OCI-LY7 (cell line): ENCODE data around the gene PTPN18. TPM values are rescaled to one million over a fixed set of nuclear protein-coding genes. Genes with fewer than 3 reads are reported as not detected.

ENCODE experiments used
- BruUV-seq: library from RNA; stranded (reverse); fragments of 400-500 nt; replicated peaks from 2 replicates; lab custom pipeline; 2021; lab: Mats Ljungman, UMichigan
- CTCF ChIA-PET: fragments of 300-600 bp; sonication (Branson Sonifier 250); formaldehyde crosslinking; loops from one replicate; lab custom pipeline; 2022; ENCODE audit warnings: antibody characterized with exemption; ENCODE audit not compliant: unreplicated experiment; lab: Charles Lee
- POLR2A ChIA-PET: fragments of 300-600 bp; sonication (Branson Sonifier 250); formaldehyde crosslinking; loops from one replicate; lab custom pipeline; 2022; ENCODE audit warnings: antibody characterized with exemption; lab: Charles Lee
- DNase-seq: peaks from one replicate; pipeline ENCODE4 v3.0.0-alpha.2; 2015; ENCODE audit warnings: low spot score
- H2AFZ ChIP-seq: fragments of 200-600 bp; sonication (generic), shearing (Covaris generic); 2 replicates; pipeline ENCODE4 v1.6.1; 2014; ENCODE audit warnings: mild to moderate bottlenecking, antibody characterized with exemption, low read length, moderate library complexity
- H3K27ac ChIP-seq: fragments of 200-600 bp; sonication (generic); 2 replicates; pipeline ENCODE4 v1.5.1; 2014; ENCODE audit warnings: mixed run types, low read depth, mild to moderate bottlenecking, moderate library complexity, low read length, inconsistent platforms; ENCODE audit not compliant: poor library complexity, severe bottlenecking
- H3K36me3 ChIP-seq: fragments of 200-600 bp; sonication (generic); 2 replicates; pipeline ENCODE4 v1.6.1; 2014; ENCODE audit warnings: mild to moderate bottlenecking, antibody characterized with exemption, low read length, moderate library complexity, mixed read lengths; ENCODE audit not compliant: insufficient read depth
- H3K4me1 ChIP-seq: fragments of 200-600 bp; sonication (generic); 2 replicates; pipeline ENCODE4 v1.5.1; 2014; ENCODE audit warnings: mild to moderate bottlenecking, low read length; ENCODE audit not compliant: insufficient read depth, poor library complexity, severe bottlenecking
- H3K4me2 ChIP-seq: fragments of 200-600 bp; sonication (generic); 2 replicates; pipeline ENCODE4 v1.6.1; 2014; ENCODE audit warnings: mild to moderate bottlenecking, low read length
- H3K4me3 ChIP-seq: fragments of 200-600 bp; sonication (generic); 2 replicates; pipeline ENCODE4 v1.5.1; 2014; ENCODE audit warnings: mild to moderate bottlenecking, low read depth, low read length; ENCODE audit not compliant: poor library complexity, severe bottlenecking
- H3K79me2 ChIP-seq: fragments of 200-600 bp; sonication (generic); 2 replicates; pipeline ENCODE4 v1.6.1; 2016; ENCODE audit warnings: low read depth, mild to moderate bottlenecking, low read length, moderate library complexity, mixed read lengths; ENCODE audit not compliant: insufficient read depth
- H3K9me2 ChIP-seq: fragments of 200-600 bp; sonication (generic); 2 replicates; pipeline ENCODE4 v1.6.1; 2016; ENCODE audit warnings: mild to moderate bottlenecking, low read length, mixed read lengths; ENCODE audit not compliant: insufficient read depth
- H3K9me3 ChIP-seq: fragments of 200-600 bp; sonication (generic); 2 replicates; pipeline ENCODE4 v1.6.1; 2014; ENCODE audit warnings: mild to moderate bottlenecking, mixed run types, low read length, mixed read lengths
- H4K20me1 ChIP-seq: fragments of 200-600 bp; sonication (generic); 2 replicates; pipeline ENCODE4 v1.6.1; 2014; ENCODE audit warnings: mild to moderate bottlenecking, antibody characterized with exemption, low read length, moderate library complexity, mixed read lengths; ENCODE audit not compliant: insufficient read depth
- CTCF ChIP-seq: fragments of 200-600 bp; sonication (generic); conservative IDR thresholded peaks from 2 replicates; pipeline ENCODE4 v1.5.1; 2014; ENCODE audit warnings: mild to moderate bottlenecking, antibody characterized with exemption, low read length, moderate library complexity, mixed read lengths
- EZH2phosphoT487 ChIP-seq: fragments of 200-600 bp; sonication (generic); IDR thresholded peaks from 2 replicates; pipeline ENCODE4 v1.6.1; 2018; ENCODE audit warnings: low read depth, borderline replicate concordance, mild to moderate bottlenecking, mixed run types, antibody characterized with exemption, low read length, moderate library complexity, mixed read lengths
- intact Hi-C: fragments of 100-400 bp; cut with micrococcal nuclease; formaldehyde crosslinking; loops from one replicate; pipeline ENCODE4 v1.10.0; 2022; ENCODE audit not compliant: unreplicated experiment
- total RNA-seq, 2 experiments: library from RNA; depleted of rRNA in 1 of 2; stranded (reverse); fragments of >200 nt in 1 of 2; shearing (Covaris generic) in 1 of 2; gene quantifications; 2 replicates each; pipeline ENCODE4 v1.2.3, GENCODE V29; 2014 to 2022

The PTPN18 gene
- total RNA-seq, 2 experiments from 2014 or later: 96.6 to 309 TPM

GRCh38 chr2:130385709-130386108 is 29.9 kb downstream of the PTPN18 start:
- Histone ChIP-seq H3K79me2 (peaks cover 8% of the 10 kb centered on the region; the same call in 1 of the 2 replicates), H3K27ac (peak overlapping the region; percentile 100), H3K4me3 (peak overlapping the region; percentile 21), H2AFZ (peak overlapping the region; percentile 18; the same call in 1 of the 2 replicates), H3K36me3 (peaks cover 30% of the 10 kb centered on the region), H3K4me1 (peaks cover 90% of the 10 kb centered on the region), H4K20me1 (no peaks in the 10 kb centered on the region), H3K4me2 (peak overlapping the region; percentile 91), H3K9me2 (no peaks in the 10 kb centered on the region), H3K9me3 (no peaks in the 10 kb centered on the region)
- CTCF ChIA-PET: interaction anchor here (0.8 to 3.3 kb wide), 4 partner anchors 9 to 42 kb away, joined by 3 to 12 read pairs (median 5); no protein-coding TSS in a partner anchor
- DNase-seq: peak; percentile 84
- POLR2A ChIA-PET: interaction anchor here (1.4 to 10.8 kb wide), 4 partner anchors 9 to 42 kb away, joined by 3 to 209 read pairs (median 101); partner anchors contain the start of genes IMP4 and PTPN18
- no TSS peak for BruUV-seq
- intact Hi-C loops: loop anchor here (1.0 to 5.0 kb wide), 3 partner anchors 8 to 203 kb away; partner anchors contain the start of genes MZT2B and SMPD4
- no peak for TF ChIP-seq CTCF
- TF ChIP-seq EZH2phosphoT487: no peak

- TF ChIP-seq CTCF (no peak), EZH2phosphoT487 (no peak)
- H3K4me3 ChIP-seq: peak overlapping the region; percentile 38
- intact Hi-C loops: loop anchor here (1.0 to 5.0 kb wide), 3 partner anchors 36 to 205 kb away; partner anchors contain the start of genes IMP4, MZT2B and SMPD4
- no peaks in the 10 kb centered on the region for H3K9me2 ChIP-seq
- POLR2A ChIA-PET: interaction anchor here (0.9 to 10.8 kb wide), 4 partner anchors 10 to 43 kb away, joined by 5 to 209 read pairs (median 101); partner anchors contain the start of genes IMP4 and PTPN18
- peaks cover 18% of the 10 kb centered on the region for H3K36me3 ChIP-seq
- CTCF ChIA-PET: interaction anchor here (3.3 kb wide), 2 partner anchors 10 to 13 kb away, joined by 12 to 14 read pairs; no protein-coding TSS in a partner anchor
- peaks cover 90% of the 10 kb centered on the region for H3K4me1 ChIP-seq
- H3K79me2 ChIP-seq: no peaks in the 10 kb centered on the region; the same call in 1 of the 2 replicates
- H4K20me1 ChIP-seq: no peaks in the 10 kb centered on the region
- no TSS peak for BruUV-seq
- H2AFZ ChIP-seq: peak overlapping the region; percentile 10; the same call in 1 of the 2 replicates
- H3K27ac ChIP-seq: peak overlapping the region; percentile 100
- peak overlapping the region; percentile 91 for H3K4me2 ChIP-seq
- peak; percentile 65 for DNase-seq
- H3K9me3 ChIP-seq: no peaks in the 10 kb centered on the region
Measured at GRCh38 chr2:130387071-130387400, 31.2 kb downstream of the PTPN18 start.

GRCh38 chr2:130387804-130388203 is 31.9 kb downstream of the PTPN18 start:
- CTCF ChIA-PET: interaction anchor here (3.3 kb wide), 2 partner anchors 11 to 14 kb away, joined by 12 to 14 read pairs; no protein-coding TSS in a partner anchor
- Histone ChIP-seq H3K9me3 (no peaks in the 10 kb centered on the region), H3K79me2 (no peaks in the 10 kb centered on the region; the same call in 1 of the 2 replicates), H4K20me1 (no peaks in the 10 kb centered on the region), H2AFZ (peak overlapping the region; percentile 10; the same call in 1 of the 2 replicates), H3K36me3 (peaks cover 11% of the 10 kb centered on the region), H3K4me3 (peak overlapping the region; percentile 38), H3K9me2 (no peaks in the 10 kb centered on the region), H3K4me2 (peak overlapping the region; percentile 91), H3K4me1 (peaks cover 88% of the 10 kb centered on the region), H3K27ac (peak overlapping the region; percentile 100)
- no TSS peak for BruUV-seq
- intact Hi-C loops: loop anchor here (1.0 to 5.0 kb wide), 3 partner anchors 37 to 206 kb away; partner anchors contain the start of genes IMP4, MZT2B and SMPD4
- TF ChIP-seq CTCF (no peak), EZH2phosphoT487 (no peak)
- POLR2A ChIA-PET: interaction anchor here (4.3 to 10.8 kb wide), 3 partner anchors 11 to 44 kb away, joined by 43 to 209 read pairs (median 159); partner anchors contain the start of genes IMP4 and PTPN18
- DNase-seq: peak; percentile 55
